Endothelial cell of umbilical vein (primary cell): ENCODE measurements around the gene FAM168A. TPM values are rescaled to one million over a fixed set of nuclear protein-coding genes. Genes with fewer than 3 reads are reported as not detected.

Experiments
- BruUV-seq: library from RNA; stranded (reverse); fragments of 400-500 nt; replicated peaks from 2 replicates; lab custom pipeline; 2021; lab: Mats Ljungman, UMichigan
- CTCF ChIA-PET: fragments of 300-600, 350-600 bp; sonication (Branson Sonifier 250); formaldehyde crosslinking; loops from one replicate; lab custom pipeline; 2021; ENCODE audit warnings: antibody characterized with exemption, inconsistent platforms; lab: Charles Lee
- POLR2A ChIA-PET: fragments of 300-600, 350-600 bp; sonication (Branson Sonifier 250); formaldehyde crosslinking; loops from one replicate; lab custom pipeline; 2021; ENCODE audit warnings: antibody characterized with exemption, inconsistent platforms; lab: Charles Lee
- DNase-seq: peaks from one replicate; pipeline ENCODE4 v3.0.0-alpha.2; 2011; ENCODE audit warnings: low read depth, low spot score
- FAIRE-seq: peaks from 2 replicates; lab custom pipeline; 2011; peaks lifted over from hg19 to GRCh38; lab: Jason Lieb, UNC
- H2AFZ ChIP-seq: 2 replicates; pipeline ENCODE4 v1.6.0; 2012; ENCODE audit warnings: low read depth, low read length, control low read depth, inconsistent platforms
- H3K27ac ChIP-seq: 2 replicates; pipeline ENCODE4 v1.5.1; 2011; ENCODE audit warnings: low read depth, mild to moderate bottlenecking, control low read depth, low read length, moderate library complexity; ENCODE audit not compliant: insufficient read depth
- H3K27me3 ChIP-seq, 2 experiments: 2 replicates each; pipeline versions ENCODE4 v1.6.0 to v1.6.1; 2011; ENCODE audit warnings: low read length in 2 of 2, mixed read lengths in 1 of 2; ENCODE audit not compliant: control insufficient read depth in 2 of 2, insufficient read depth in 2 of 2
- H3K36me3 ChIP-seq, 2 experiments: 2 replicates in 1 of 2; 3 replicates in 1 of 2; pipeline ENCODE4 v1.5.1; 2011; ENCODE audit warnings: low read length in 2 of 2, mild to moderate bottlenecking in 1 of 2, moderate library complexity in 1 of 2; ENCODE audit not compliant: control insufficient read depth in 2 of 2, insufficient read depth in 2 of 2; ENCODE audit errors: extremely low read depth in 1 of 2
- H3K4me1 ChIP-seq: 3 replicates; pipeline ENCODE4 v1.5.1; 2011; ENCODE audit warnings: mild to moderate bottlenecking, low read length; ENCODE audit not compliant: control insufficient read depth, insufficient read depth; ENCODE audit errors: extremely low read depth
- H3K4me2 ChIP-seq: 2 replicates; pipeline ENCODE4 v1.6.1; 2011; ENCODE audit warnings: low read length, control low read depth, mixed read lengths; ENCODE audit not compliant: insufficient read depth
- H3K4me3 ChIP-seq, 3 experiments: fragments of 200-600 bp in 1 of 3; sonication (generic), shearing (Covaris generic) in 1 of 3; replicated peaks in 1 of 3; 2 replicates each; pipeline ENCODE4 v1.5.1; 2011 to 2016; ENCODE audit warnings: control low read depth in 3 of 3, low read length in 3 of 3, mild to moderate bottlenecking in 2 of 3, inconsistent platforms in 1 of 3, low read depth in 1 of 3, moderate library complexity in 1 of 3; ENCODE audit not compliant: insufficient read depth in 1 of 3
- H3K79me2 ChIP-seq: 2 replicates; pipeline ENCODE4 v1.6.0; 2012; ENCODE audit warnings: low read length, inconsistent platforms; ENCODE audit not compliant: control insufficient read depth, insufficient read depth
- H3K9ac ChIP-seq: replicated peaks from 2 replicates; pipeline ENCODE3; 2011; ENCODE audit warnings: low read length, control low read depth; ENCODE audit not compliant: insufficient read depth; ENCODE audit errors: extremely low read depth
- H3K9me1 ChIP-seq: replicated peaks from 3 replicates; pipeline ENCODE4 v1.6.0; 2011; ENCODE audit warnings: mild to moderate bottlenecking, low read length; ENCODE audit not compliant: control insufficient read depth, insufficient read depth; ENCODE audit errors: extremely low read depth
- H3K9me3 ChIP-seq: replicated peaks from 2 replicates; pipeline ENCODE4 v1.5.1; 2012; ENCODE audit warnings: low read length, inconsistent platforms; ENCODE audit not compliant: control insufficient read depth, insufficient read depth
- H4K20me1 ChIP-seq: replicated peaks from 2 replicates; pipeline ENCODE3; 2011; ENCODE audit warnings: mild to moderate bottlenecking, low read length; ENCODE audit not compliant: control insufficient read depth, insufficient read depth; ENCODE audit errors: extremely low read depth
- CTCF ChIP-seq, 2 donors: IDR thresholded peaks; 1 replicate in 1 of 2; 2 replicates in 1 of 2; pipeline ENCODE4 v1.5.1; 2011; ENCODE audit warnings: low read length in 2 of 2, mild to moderate bottlenecking in 2 of 2, moderate library complexity in 2 of 2, control low read depth in 1 of 2, inconsistent platforms in 1 of 2, low read depth in 1 of 2; ENCODE audit not compliant: insufficient read depth in 1 of 2; ENCODE audit errors: extremely low read depth in 1 of 2
- EZH2 ChIP-seq: IDR thresholded peaks from 2 replicates; pipeline ENCODE4 v1.6.1; 2012; ENCODE audit warnings: borderline replicate concordance, low read depth, mild to moderate bottlenecking, moderate library complexity, low read length, inconsistent platforms; ENCODE audit not compliant: severe bottlenecking
- FOS ChIP-seq: IDR thresholded peaks from 2 replicates; pipeline ENCODE4 v1.6.1; 2011; ENCODE audit warnings: mild to moderate bottlenecking, low read length, moderate library complexity, borderline replicate concordance; ENCODE audit not compliant: insufficient read depth
- GATA2 ChIP-seq: IDR thresholded peaks from 2 replicates; pipeline ENCODE4 v1.7.0; 2011; ENCODE audit warnings: low read depth, mild to moderate bottlenecking, moderate library complexity, mixed read lengths, low read length; ENCODE audit not compliant: insufficient read length, insufficient read depth
- JUN ChIP-seq: IDR thresholded peaks from 2 replicates; pipeline ENCODE4 v1.6.1; 2011; ENCODE audit warnings: borderline replicate concordance, low read depth; ENCODE audit not compliant: insufficient read length, insufficient read depth
- MAX ChIP-seq: IDR thresholded peaks from 2 replicates; pipeline ENCODE4 v1.6.1; 2011; ENCODE audit not compliant: insufficient read depth, insufficient read length
- MYC ChIP-seq: IDR thresholded peaks from one replicate; pipeline ENCODE4 v1.6.1; 2011; ENCODE audit warnings: mild to moderate bottlenecking, low read depth, low read length
- POLR2A ChIP-seq: IDR thresholded peaks from 2 replicates; pipeline ENCODE4 v1.6.1; 2012; ENCODE audit warnings: low read depth, mild to moderate bottlenecking, control low read depth, low read length
- POLR2AphosphoS5 ChIP-seq: IDR thresholded peaks from 2 replicates; pipeline ENCODE4 v1.6.1; 2012; ENCODE audit warnings: low read depth, mild to moderate bottlenecking, control low read depth, low read length, moderate library complexity; ENCODE audit not compliant: insufficient read depth
- dilution Hi-C: fragments of 300-500 bp; cut with MboI; formaldehyde crosslinking; loops from one replicate; pipeline ENCODE4 v1.15.0; 2019; ENCODE audit warnings: low sequenced_read_pairs; ENCODE audit not compliant: extremely low pct_ligation_motif_present
- intact Hi-C: fragments of 100-400 bp; cut with micrococcal nuclease; formaldehyde crosslinking; loops from one replicate; pipeline ENCODE4 v1.10.0; 2022
- polyA plus RNA-seq, 4 experiments: library from polyadenylated mRNA; depleted of rRNA in 3 of 4; stranded (reverse) in 3 of 4; unstranded in 1 of 4; fragments of >200 nt; gene quantifications; 2 replicates each; pipeline versions ENCODE4 v1.2.1 to v1.2.3, GENCODE V29; 2011 to 2012; ENCODE audit warnings: missing spikeins in 1 of 4
- total RNA-seq: library from RNA; stranded (reverse); gene quantifications from 2 replicates; pipeline ENCODE4 v1.2.3, GENCODE V29; 2021

The FAM168A gene
- total and polyA plus RNA-seq, 2 donors (not counting 3 experiments of a cell fraction or from before 2014, with no cell fraction given) = 17.0 to 20.5 TPM

GRCh38 chr11:73475549-73476095 lies 122.3 kb downstream of the FAM168A start:
- no peak overlapping the region for H3K27ac ChIP-seq
- H2AFZ ChIP-seq = no peak overlapping the region
- H4K20me1 ChIP-seq = no peaks in the 10 kb centered on the region
- DNase-seq (no peak), FAIRE-seq (no peak)
- H3K36me3 ChIP-seq = no peaks in the 10 kb centered on the region
- POLR2A ChIA-PET = no interaction called here
- CTCF ChIA-PET = interaction anchor here (1.9 kb wide), 1 partner anchor 185 kb away, joined by 5 read pairs; no protein-coding TSS in a partner anchor
- H3K9me3 ChIP-seq = no peaks in the 10 kb centered on the region
- no TSS peak for BruUV-seq
- no peak overlapping the region for H3K9ac ChIP-seq
- dilution Hi-C loops = no loop called here
- TF ChIP-seq MYC (no peak), POLR2AphosphoS5 (no peak)
- H3K4me2 ChIP-seq = no peak overlapping the region
- intact Hi-C loops = no loop called here
- no peaks in the 10 kb centered on the region for H3K79me2 ChIP-seq
- no peak overlapping the region for H3K4me3 ChIP-seq
- no peaks in the 10 kb centered on the region for H3K4me1 ChIP-seq
- H3K9me1 ChIP-seq = no peaks in the 10 kb centered on the region
- H3K27me3 ChIP-seq = no peaks in the 10 kb centered on the region

- dilution Hi-C loops (no loop called here), intact Hi-C loops (no loop called here)
- Histone ChIP-seq H3K27me3 (no peaks in the 10 kb centered on the region), H3K9me3 (no peaks in the 10 kb centered on the region), H3K4me2 (no peak overlapping the region), H2AFZ (no peak overlapping the region), H3K9me1 (no peaks in the 10 kb centered on the region), H3K79me2 (no peaks in the 10 kb centered on the region), H3K36me3 (no peaks in the 10 kb centered on the region), H3K9ac (no peak overlapping the region), H3K4me3 (no peak overlapping the region), H3K27ac (no peak overlapping the region), H4K20me1 (no peaks in the 10 kb centered on the region), H3K4me1 (peaks cover 6% of the 10 kb centered on the region)
- no TSS peak for BruUV-seq
- no peak for DNase-seq
- CTCF ChIA-PET = interaction anchor here (0.9 to 1.5 kb wide), 2 partner anchors 12 to 152 kb away, joined by 3 to 4 read pairs; no protein-coding TSS in a partner anchor
- FAIRE-seq = no peak
- TF ChIP-seq FOS = no peak
- TF ChIP-seq GATA2 = no peak
- no peak for TF ChIP-seq MYC
- no peak for TF ChIP-seq JUN
- no peak for TF ChIP-seq POLR2AphosphoS5
- TF ChIP-seq CTCF (IDR thresholded peaks at IDR 0.05; ENCODE audit: extremely low read depth in 1 of 2, insufficient read depth in 1 of 2, low read depth in 1 of 2, low read length in 2 of 2) = no peak
- no peak for TF ChIP-seq EZH2
- TF ChIP-seq POLR2A = no peak
- no peak for TF ChIP-seq MAX
- POLR2A ChIA-PET = no interaction called here
Measured at GRCh38 chr11:73473252-73473651, 124.7 kb downstream of the FAM168A start.
